DLD1 (cell line): ENCODE results near the gene CA12.
"Not testable (repeated sequence)": the region's sequence is repeated elsewhere in the genome, so short reads cannot be mapped to it uniquely, and the experiment has no call there.

Source experiments
- in situ Hi-C: cut with HindIII; loops from 2 replicates; pipeline ENCODE4 v1.10.0; 2017; ENCODE audit warnings: low sequenced_read_pairs

The CA12 gene

DNA sequence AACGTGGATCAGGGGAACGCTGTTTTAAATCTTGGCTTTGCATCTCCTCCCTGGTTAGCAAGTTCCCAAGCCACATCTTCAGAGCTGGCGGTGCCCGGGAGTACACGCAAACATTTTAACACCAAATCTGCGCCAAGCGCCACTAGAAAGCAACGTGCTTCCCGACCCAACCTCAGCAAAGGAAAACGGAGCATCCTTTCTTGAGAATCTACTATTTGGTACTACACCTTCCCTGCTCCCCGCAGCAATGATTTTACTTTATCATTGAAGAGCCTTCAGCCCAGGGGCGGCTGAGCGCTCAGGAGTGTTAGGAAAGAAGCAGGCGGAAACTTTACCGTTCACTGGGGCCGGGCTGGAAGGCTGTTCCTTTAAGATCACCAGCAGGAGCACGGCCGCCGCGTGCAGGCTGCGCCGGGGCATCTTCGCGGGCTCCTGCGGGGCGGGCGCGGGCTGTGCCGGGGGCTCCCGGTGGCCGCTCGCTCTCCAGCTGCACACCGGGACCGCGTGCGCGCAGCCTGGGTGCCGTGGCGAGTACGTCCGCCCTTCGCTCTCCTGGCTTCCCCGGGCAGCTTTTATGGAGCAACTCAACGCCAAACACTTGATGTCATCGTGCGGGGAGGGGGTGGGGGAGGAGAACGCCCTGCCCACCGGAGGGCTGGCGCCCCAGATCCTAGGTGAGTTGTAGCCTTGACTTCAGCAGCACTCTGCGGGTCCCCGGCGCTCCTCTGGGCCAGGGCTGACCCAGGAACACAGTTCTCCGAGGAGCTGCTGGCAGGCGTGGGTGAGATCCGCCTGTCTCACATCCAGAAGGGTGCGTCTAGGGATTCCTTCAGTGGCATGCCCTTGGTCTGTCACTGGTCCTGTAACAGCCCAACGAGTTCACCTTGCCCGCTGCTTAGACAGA, at the start of gene CA12:
Gene CA12 (minus strand): TSS at position 546 of the 904 bp plus-strand sequence. CDS start 126 bp downstream, at position 420.
- in situ Hi-C loops: no loop called here

DNA sequence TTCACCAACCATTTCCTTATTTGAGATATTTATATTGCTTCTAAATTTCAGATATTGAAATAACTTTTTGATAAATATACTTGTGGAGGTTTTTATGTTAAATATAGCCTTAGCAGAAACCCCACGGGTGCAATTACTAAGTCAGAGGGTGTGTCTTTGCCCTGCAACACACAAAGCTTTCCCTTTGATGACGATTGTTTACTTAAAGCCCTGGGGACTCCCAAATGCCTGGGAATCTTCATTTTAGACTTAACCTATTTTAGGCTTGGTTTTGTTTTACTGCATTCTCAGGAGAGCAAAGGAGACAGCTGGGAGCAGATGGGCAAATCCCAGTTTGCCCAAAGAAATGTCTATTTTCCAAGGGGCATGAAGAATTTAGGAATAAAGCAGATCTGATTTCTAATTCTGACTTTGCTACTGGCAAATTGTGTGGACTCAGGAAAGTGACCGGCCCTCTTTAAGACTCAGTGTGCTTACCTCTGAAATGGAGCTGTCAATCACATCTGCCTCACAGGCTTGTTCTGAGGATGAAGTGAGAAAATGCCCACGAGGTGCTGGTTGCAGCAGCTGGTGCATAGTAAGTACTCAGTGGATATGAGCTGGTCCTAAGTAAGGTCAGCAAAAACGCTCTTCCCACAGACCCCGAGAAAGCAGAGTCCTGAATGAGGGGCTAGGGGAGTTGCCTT, 49.3 kb upstream of the CA12 start:
- in situ Hi-C loops: no loop called here

DNA sequence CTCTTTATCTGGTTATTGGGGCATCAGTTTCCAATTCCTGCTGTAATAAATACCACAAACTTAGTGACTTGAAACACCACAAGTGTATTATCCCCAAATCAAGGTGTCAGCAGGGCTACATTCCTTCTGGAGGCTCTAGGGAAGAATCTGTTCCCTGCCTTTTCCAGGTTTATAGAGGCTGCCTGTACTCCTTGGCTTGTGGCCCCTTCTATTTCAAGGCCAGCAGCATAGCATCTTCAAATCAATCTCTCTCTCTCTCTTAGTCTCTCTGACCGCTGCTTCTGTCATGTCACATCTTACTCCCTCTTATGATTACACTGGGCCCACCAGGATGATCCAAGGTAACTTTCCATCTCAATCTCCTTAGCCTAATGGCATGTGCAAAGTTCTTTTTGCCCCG, 44.9 kb upstream of the CA12 start:
- in situ Hi-C loops: no loop called here

DNA sequence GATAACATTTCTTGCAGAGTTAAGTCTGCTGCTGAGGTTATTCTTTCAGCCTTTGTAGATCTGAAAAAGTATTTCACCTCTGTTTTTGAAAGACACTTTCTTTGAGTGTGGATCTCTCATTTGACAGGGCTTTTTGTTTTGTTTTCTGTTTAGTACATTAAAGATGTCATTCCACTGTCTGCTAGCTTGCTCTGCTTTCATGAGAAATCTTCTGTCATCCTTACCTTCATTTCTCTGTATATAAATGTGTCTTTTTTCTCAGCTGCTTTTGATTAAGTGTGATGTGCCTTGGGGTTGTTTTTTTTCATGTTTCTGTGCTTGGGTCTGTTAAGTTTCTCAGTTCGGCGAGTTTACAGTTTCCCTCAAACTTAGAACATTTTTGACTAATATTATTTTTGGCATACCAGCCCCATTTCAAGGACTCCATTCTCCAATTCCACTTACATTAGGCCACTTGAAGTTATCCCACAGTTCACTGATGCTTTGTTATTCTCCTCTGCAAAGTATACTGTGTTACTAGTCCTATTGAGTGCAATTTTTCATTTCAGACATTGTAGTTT, 43.9 kb upstream of the CA12 start:
- in situ Hi-C loops: no loop called here

DNA sequence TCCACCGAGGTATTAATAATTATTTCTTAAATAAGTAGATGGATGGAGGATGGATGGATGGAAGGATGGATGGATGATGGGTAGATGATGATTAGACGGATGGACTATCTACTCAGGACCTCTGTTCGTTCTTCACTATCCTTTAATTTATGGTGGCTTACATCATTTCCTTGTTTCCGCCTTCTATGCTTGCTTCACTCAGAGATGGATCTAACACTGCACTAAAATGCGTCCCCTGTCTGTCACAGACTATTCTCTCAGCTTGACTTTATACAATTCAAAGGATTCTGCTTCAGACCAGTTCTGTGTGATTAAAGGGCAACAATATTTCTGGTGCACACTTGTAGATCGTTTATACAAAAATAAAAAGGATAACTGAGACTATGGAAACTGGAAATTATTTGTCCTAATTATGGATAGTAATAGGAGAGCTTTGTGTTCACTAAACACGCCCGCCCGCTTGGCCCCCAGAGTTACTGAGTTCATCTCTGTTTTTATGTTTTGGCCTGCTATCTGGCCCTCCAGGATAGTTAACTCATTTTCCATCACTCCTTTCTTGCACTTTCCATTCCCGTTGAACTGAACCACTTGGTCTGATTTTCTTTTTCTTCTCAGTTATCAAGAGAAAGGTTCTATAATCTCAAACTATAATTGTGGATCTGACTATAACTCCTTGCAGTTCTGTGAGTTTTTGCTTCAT, 41.4 kb upstream of the CA12 start:
- in situ Hi-C loops: no loop called here

DNA sequence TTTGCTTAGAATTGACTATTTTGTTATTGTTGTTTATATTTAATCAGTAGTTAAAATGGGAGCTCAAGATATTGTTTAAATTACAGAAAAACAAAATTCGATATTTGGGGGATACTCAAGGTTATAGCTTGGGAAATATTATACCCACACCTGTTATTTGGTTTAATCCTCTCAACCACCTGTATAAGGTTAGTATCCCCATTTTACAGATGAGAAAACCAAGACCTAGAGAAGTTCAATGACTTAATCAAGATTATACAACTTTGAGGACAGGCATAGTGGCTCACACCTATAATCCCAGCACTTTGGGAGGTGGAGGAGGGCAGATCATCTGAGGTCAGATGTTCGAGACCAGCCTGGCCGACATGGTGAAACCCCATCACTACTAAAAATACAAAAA, 39.8 kb upstream of the CA12 start:
- in situ Hi-C loops: no loop called here

DNA sequence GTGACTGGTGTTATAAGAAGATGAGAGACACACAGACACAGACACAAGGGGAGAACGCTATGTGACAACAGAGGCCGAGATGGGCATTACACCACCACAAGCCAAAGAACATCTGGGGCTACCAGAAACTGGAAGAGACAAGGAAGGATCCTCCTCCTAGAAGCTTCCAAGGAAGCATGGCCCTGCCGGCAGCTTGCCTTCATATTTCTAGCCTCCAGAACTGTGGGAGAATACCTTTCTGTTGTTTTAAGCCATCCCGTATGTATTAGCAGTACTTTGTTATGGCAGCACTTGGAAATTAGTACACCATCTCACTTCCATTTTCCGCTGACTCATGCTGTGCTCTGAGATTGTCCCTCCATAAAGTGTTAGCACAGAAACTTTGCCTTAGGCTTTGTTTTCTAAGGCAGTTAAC, 38.7 kb upstream of the CA12 start:
- in situ Hi-C loops: no loop called here

DNA sequence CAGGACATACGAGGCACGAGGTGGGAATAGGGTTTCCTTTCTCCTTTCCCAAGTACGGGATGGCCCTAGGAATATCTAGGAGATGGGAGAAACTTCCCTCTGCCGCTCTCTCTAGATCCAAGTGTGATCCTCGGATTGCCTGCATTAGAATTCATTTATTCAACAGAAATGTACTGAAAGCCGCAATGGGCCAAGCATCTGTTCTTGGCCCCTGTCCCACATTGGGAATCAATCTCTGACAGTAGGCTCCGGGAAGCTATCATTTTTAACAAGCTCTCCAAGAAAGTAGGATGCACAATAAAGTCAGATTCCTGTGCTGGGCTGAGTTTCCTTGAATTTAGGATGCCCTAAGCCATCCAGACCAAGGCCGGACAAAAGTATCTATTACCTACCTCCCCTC, 37.2 kb upstream of the CA12 start:
- in situ Hi-C loops: no loop called here

DNA sequence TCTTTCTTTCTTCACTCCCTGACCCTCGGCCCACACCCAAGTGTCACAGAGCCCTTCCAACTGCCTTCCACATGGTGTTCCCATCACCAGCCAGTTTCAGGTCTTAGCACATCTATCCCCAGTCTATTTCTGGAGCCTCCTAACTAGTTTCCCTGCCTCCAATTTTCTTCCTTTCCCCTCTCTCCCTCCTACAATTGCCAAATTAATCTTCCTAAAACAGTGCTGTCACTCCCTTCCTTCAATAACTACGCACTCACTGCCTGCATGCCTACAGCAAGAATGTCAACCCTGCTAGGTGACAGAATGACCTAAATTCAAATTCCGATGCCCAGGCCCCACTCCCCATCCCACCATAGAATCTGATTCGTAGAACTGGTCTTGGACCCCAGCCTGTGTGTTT, 36.1 kb upstream of the CA12 start:
- in situ Hi-C loops: no loop called here

DNA sequence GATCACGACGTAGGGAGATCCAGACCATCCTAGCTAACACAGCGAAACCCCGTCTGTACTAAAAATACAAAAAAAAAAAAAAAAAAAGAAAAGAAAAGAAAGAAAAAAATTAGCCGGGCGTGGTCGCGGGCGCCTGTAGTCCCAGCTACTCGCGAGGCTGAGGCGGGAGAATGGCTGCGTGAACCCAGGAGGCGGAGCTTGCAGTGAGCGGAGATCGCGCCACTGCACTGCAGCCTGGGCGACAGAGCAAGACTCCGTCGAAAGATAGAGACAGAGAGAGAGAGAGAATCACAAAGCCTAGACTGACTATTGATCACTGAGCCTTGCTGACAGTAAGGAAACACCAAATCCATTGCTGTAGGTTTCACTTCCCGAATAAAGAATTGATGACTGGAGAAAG, 35.6 kb upstream of the CA12 start:
- in situ Hi-C loops: not testable (repeated sequence)

DNA sequence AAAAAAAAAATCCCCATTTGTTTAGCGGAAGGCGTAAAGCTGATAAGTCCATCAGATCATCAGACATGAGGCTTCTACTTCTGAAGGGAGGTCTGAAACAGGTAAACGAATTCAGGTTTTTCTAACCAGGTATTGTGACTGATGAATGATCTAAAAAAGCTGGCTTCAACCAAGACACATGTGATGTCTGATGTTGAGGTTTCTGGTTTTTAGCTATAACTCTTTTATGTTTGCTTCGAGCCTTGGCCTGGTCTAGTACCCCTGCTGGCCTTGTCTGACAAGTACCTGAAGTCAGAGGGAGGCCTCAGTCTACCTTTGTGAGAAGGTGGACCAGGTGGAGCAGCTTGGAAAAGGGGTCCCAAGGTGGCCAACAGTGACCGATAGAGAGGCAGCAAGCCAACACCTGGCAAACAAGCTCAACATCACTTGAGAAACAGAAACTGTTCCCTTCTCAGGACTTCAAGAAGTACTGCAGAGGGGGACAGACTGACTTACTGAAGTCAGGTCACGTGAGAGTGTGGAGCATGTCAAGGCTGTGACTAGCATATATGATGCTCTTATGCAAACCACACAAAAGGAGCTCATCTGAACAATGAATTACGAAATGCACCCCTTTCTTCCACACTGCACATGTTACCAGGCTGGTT, 33.0 kb upstream of the CA12 start:
- in situ Hi-C loops: no loop called here

DNA sequence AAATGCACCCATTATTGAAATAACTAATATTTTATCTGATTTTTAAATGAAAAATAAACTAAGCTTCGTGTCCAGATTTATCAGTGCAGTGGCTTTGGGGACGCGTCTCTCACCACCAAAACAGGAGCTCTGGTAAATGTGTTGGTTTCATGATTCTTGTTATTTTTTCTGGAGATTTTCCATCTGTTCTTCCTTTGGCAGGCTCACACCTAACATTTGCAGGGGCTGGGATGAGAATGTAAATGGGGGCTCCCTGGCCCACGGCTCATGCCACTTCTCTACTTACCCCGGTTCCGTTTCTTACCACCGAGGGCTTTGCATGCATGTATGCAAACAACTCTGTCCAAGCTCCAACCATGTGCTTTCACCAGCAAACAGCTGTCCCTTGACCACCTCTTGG, 30.9 kb upstream of the CA12 start:
- in situ Hi-C loops: no loop called here

DNA sequence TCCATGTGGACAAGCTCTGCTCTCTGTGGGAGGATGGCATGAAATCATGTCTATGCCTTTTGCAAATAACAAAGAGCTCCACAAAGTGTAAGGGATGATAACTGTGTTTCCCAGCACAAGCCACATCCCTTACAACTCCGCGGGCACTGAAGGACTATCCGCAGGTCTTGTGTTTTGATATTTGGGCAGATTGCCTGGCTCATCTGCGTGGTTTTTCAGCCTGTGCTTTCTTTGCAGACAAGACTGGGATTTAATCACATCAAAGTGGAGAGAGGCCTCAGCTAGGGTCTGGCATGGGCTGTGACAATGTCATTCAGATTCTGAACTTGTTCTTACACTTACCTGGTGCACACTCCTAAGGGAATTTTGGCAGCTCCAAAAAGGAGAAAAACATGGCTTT, 30.2 kb upstream of the CA12 start:
- in situ Hi-C loops: no loop called here

DNA sequence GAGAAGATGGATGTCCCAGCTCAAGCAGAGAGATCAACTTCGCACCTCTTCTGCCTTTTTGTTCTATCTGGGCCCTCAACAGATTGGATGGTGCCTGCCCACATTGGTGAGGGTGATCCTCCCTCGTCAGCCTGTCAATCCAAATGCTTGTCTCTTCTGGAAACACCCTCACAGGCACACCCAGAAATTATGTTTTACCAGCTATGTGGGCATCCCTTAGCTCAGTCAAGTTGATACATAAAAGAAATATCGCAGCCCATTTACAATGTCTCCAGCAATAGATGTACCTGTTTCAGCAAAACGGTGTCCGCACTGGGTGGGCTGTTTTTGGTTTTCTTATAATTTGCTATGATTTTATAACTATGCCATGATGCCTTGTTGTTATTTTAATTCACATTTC, 27.5 kb upstream of the CA12 start:
- in situ Hi-C loops: no loop called here

DNA sequence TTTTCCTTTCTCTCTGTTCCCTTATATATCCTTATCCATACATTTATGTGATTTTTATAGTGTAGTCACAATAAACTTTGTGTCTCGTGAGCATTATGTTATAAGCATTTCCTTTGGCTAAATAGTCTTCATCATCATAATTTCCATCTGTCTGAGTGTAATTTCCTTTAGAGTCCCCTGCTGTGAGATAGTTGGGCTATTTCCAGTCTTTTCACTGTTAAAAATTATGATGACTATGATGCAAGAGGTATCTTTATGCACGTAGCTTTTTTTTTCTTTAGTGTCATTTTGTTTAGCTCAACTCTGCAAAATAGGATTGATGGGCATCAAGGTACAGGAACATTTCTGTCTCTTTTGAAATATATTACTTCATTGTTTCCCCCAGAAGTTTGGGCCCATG, 26.9 kb upstream of the CA12 start:
- in situ Hi-C loops: no loop called here

DNA sequence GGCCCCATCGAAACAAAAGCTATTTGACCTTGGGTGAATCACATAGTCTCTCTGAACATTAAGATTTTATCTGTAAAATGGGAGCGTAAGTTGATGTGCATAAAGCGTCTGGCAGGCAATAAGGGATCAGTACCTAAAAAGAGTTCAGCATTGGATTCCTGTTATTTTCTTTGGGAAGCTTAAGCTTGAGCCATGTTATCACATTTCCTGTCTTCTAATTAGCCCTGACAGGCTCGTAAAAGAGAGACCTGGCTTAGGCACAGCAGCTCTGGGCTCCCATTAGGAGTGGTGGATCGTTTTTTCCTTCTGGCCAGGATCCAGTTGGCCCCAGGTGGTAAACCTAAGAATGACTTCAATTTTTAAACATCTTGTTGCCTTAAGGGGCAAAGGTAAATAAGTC, 26.0 kb upstream of the CA12 start:
- in situ Hi-C loops: no loop called here

DNA sequence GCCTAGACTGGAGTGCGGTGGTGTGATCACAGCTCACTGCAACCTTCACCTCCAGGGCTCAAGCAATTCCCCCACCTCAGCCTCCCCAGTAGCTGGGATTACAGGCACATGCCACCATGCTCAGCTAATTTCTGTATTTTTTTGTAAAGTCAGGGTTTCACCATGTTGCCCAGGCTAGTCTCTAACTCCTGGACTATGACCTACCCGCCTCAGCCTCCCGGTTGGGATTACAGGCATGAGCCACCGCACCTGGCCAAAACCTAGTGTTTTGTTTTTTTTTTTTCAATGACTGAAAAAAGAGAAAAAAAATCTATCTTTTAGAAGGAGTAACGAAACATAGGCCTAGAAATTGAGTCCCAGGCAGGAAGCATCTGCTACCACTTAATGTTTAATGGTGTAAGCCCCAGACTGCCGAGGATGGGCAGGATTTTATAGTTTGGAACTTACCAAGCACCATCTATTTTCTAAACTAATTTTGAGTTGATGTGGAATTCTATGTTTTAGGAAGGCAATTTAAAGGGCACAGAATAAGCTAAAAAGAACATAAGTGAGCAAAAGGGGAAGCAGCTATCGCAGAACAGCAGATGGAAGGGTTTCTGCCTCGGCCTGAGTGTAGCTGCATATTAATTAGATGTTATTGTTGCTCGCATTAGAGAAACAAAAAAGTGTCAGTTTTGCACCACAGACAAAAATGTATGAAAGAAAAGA, 24.2 kb upstream of the CA12 start:
- in situ Hi-C loops: no loop called here

DNA sequence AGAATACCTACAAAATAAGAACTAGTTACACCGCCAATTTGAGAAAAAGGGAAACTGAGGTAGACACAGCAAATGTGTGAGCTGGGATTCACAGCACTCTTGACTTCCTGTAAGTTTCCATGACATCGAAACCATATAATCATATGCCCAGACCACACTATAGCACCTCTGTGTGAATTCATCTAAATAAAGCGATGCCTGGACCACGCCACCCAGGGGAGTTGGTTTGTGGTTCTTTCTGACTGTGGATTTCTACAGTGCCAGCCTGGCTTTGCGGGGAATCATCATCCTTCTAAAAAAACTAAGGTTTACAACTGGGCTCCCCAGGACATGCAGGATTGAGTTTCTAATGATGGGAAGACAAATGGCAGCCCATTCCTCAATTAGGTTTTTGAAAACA, 23.5 kb upstream of the CA12 start:
- in situ Hi-C loops: no loop called here

DNA sequence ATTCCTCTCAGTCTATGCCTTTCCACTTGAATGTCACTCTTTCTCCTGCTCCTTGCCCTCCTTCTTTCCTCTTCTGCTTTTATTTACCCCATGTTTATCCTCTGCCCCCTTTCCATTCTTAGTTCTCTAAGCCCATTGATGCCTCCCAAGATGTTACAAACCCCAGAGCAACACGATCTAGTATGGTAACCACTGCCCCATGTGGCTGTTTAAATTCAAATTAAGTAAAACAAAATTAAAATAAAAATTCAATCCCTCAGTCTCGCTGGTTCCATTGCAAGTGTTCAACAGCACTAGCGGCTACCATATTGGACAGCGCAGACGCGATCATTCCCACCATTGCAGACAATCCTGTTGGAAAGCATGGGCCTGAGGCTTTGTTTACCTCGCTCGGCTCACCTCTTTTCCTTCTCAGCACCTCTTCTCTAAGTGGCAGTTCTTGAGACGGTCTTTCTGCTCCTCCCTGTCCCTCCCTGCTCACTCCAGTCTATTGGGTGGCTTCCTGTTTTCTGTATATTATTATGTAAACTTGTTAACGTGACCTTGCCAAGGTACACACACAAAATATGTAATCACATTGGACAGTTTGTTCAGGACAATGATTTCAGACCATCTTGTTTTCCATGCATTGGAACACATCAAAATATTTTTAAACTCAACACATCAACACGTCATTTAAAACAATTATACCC, 21.8 kb upstream of the CA12 start:
- in situ Hi-C loops: no loop called here
